SHP77 (cell line): Measurements from ENCODE around the gene BMPER.
A peak's percentile ranks its signal among the peaks of the same experiment; 100 is the strongest.

Experiments
- DNase-seq, 2 experiments: peaks; one replicate each; lab custom pipeline; 2025; lab: John Stamatoyannopoulos, UW

The BMPER gene

GRCh38 chr7:33905389-33906032 lies at the start of gene BMPER:
Gene BMPER, plus strand, starts transcription at chr7:33905539. Its CDS starts 75 bp downstream, at chr7:33905614.
- DNase-seq, result peak; percentile 68 to 75

DNA sequence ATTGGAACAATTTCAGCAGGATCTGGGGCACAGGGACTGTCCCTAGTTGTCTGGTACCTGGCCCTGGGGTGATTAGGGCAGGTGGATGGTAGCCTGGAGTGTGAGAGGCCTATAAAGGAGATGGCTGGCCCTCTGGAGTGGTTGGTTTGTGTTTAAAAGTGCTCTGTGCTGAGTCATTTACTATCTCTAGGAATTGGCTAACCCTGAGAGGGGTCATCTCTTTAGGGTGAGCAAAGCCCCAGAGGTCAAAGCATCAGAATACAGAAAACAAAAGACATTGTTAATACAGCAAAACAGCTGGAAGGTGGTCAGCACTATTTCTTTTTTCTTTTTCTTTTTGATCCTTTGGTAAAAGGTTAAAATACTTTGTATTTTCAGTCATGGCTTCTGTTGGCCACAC lies 43.4 kb upstream of the BMPER start:
- DNase-seq, result no peak

GRCh38 chr7:33862946-33863814 lies 42.2 kb upstream of the BMPER start:
- no peak for DNase-seq

GRCh38 chr7:33868166-33868565 lies 37.2 kb upstream of the BMPER start:
- no peak for DNase-seq

- no peak for DNase-seq
Observed at GRCh38 chr7:33869176-33869575, 36.2 kb upstream of the BMPER start.

DNA sequence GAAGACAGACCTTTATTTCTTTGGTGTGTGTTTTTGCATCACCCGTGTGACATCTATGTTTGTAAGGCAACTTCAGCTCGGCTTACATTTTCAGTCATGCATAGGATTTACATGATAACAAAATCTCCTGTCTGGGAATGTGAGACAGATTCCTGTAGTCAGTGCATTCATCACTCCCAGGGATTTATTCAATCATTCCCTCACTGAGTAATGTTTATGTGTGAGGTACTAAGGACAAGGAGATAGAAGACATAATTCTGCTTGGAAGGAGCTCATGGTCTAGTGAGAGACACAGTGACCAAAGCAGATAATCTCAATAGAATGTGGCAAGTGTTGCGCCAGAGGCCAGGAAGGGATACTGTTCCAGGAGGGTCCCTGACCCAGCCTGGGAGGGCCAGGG lies 35.2 kb upstream of the BMPER start:
- no peak for DNase-seq

- DNase-seq, result no peak
Observed at GRCh38 chr7:33872870-33873269, 32.5 kb upstream of the BMPER start.

DNA sequence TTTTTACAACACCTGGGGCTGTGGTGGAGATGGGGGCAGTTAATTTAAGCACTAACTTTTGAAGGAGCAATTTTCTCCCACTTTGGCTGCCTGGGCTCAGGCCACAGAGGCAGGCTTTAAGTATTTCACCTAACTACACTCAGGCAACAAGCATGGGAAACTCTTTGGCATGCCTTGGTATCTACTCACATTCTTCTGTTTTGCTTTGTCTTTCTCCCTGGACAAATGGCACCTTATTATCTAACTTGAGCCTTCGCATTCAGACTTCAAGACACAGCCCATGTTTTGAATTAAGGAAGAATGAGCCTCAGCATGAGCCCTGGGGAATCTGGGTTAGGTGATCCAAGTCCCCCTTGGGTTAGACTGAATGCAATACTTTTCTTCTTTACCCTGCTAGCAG lies 31.8 kb upstream of the BMPER start:
- DNase-seq, result no peak

GRCh38 chr7:33873981-33874750 lies 31.2 kb upstream of the BMPER start:
- DNase-seq, result no peak

DNA sequence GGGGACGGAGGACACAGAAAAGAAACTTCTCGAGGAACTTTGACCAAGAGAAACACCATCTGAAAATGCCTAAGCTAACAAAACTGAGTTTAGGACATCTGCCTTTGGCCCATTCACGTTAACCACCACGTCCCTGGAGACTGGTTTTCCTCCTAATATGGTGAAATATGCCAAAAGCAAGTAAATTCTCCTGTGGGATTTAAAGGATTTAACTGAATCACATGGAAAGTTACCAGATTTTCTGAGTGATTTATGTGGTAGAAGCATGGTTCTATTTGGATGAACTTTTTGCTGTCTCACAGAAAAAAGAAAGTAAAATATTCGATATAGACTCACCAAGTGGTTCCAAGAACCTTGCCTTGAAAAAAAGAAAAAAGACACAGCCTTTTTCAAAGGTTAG lies 30.4 kb upstream of the BMPER start:
- DNase-seq, result no peak

GRCh38 chr7:33876596-33877274 lies 28.6 kb upstream of the BMPER start:
- no peak for DNase-seq

GRCh38 chr7:33880787-33881186 lies 24.6 kb upstream of the BMPER start:
- no peak for DNase-seq

- DNase-seq, result no peak
Observed at GRCh38 chr7:33881316-33881715, 24.0 kb upstream of the BMPER start.

GRCh38 chr7:33882040-33882837 lies 23.1 kb upstream of the BMPER start:
- DNase-seq, result no peak

- DNase-seq, result no peak
Observed at GRCh38 chr7:33882950-33883670, 22.2 kb upstream of the BMPER start.

GRCh38 chr7:33883671-33883965 lies 21.7 kb upstream of the BMPER start:
- DNase-seq, result no peak

GRCh38 chr7:33885290-33886148 lies 19.8 kb upstream of the BMPER start:
- DNase-seq, result no peak

- DNase-seq, result peak; percentile 20 to 54
Observed at GRCh38 chr7:33886149-33886623, 19.2 kb upstream of the BMPER start.

DNA sequence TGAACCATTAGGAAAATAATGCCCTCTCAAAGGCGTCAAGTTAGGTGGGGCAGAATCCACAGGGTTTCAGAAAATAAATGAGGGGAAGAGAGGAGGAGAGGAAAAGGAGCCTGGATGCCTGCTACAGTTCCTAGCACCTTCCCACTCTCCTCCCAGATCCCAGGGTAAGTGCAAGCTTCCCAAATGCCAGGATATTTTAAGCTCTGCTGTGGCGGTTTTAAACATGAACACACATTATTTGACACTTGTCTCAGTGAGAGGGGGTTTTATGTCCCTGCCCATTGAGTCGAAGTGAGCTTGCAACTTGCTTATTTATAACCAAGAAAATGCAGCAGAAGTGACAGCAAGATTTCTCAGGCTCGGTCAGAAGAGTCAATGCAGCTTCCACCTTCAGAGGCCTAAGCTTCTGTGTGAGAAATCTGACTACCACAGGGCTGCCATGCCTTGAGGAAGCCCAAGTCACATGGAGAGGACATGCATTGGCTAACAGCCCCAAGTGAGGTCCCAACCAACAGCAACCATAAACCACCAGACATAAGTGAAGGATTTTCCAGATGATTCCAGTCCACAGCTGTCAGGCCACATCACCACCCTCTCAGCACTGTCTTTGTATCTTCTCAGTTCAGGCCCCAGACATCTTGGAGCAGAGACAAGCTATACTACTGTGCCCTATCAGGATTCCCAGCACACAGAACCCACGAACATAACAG lies 17.9 kb upstream of the BMPER start:
- DNase-seq, result no peak
